Mesenteric fat pad (tissue), 1 donor: Measurements from ENCODE around the gene DYRK1A. TPM values are rescaled to one million over a fixed set of nuclear protein-coding genes. Genes with fewer than 3 reads are reported as not detected.
A peak's percentile ranks its signal among the peaks of the same experiment; 100 is the strongest.

Experiments used
- DNase-seq: peaks from one replicate; pipeline ENCODE4 v3.0.0-alpha.2; 2020; ENCODE audit warnings: low spot score
- total RNA-seq: library from RNA; stranded (reverse); fragmentation: NEBNext Ultra II Directional; extraction: Animal tissue kit (Norgen Biotek cat#: 25700); gene quantifications from one replicate; pipeline ENCODE4 v1.2.1, GENCODE V29; 2021
- donor health status: DM: yes; HTN: yes; CAD: no.

The DYRK1A gene
- total RNA-seq, 1 donor from 2014 or later = 48.8 TPM

DNA sequence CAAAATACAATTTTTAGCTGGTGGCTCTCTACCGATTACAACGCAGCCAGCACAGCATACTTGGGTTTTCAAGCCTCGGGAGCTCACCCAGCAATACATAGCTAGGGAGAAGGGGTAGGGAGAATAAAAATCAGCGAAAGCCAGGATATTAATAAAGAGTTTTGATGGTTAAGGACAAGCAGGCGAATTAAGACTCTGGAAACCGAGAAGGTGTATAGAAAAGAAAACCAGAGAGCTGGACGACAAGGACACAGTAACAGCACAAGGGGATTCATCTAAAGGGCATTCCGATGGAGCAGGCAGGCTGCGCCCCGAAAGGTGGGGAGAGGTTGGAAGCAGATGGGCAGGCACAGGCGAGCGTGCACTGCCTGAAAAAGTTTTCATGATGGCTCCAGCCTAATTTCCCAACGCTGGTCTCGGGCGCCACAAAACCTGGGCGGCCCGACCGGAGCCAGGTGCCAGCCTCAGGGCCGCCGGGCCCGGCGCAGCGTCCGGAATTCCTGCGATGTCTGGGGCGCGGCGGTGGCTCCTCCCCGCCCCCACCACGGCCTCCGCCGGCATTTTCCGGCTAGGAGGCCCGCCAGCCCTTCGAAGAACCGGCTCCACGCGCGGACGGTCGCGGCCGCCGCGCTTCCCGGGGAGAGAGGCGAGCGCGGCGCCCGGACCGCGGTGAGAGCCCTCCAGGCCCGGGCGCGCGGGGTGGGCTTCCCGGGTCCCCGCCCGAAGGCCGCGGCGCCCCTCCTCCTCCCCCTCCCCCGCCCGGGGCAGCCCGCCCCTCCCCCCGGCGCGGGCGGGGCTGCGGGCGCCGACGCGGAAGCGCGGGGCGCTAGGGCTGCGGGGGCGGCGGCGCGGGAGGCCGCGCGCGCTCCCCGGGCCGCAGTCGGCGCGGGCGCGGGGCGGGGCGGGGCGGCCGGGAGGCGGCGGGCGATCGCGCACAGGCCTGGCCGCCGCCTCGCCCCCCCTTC lies 774 bp upstream of the DYRK1A start:
- DNase-seq = peak; percentile 92

GRCh38 chr21:37367336-37367702 lies 746 bp downstream of the DYRK1A start:
- no peak for DNase-seq

GRCh38 chr21:37367703-37368540 lies 1.3 kb downstream of the DYRK1A start:
- DNase-seq = no peak

DNA sequence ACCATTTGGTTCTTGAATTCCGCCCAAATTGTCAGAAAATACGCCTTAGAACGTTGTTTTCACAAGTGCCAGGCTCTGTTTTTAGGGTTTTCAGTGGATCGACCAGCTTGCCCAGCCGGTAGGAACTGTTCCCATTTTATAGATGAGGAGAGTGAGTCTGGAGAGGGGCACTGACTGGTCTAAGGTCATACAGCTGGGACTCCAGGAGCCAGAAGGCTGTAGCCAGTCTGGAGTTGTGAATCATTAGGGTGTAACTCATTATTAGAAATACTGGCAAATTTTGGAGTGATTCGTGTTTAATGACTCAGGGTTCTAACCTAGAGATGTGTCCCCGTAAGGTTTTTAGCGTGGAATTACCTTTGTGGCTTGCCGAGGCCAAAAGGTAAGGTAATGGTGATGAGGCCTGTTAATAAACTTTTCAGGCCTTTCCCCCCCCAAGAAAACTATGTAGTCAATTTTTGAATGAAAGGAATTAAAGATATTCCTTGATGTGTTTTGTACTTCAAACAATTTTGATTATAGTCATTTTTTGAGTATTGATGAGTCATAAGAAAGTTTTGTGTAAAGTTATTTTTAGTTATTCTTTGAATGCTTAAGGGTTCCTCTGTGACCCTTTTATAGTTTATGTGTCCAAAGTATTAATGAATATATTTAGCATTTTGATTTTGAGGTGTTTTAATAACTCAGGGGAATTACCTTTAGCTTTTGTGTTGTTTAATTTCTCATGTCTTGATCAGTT lies 2.1 kb downstream of the DYRK1A start:
- DNase-seq = no peak

DNA sequence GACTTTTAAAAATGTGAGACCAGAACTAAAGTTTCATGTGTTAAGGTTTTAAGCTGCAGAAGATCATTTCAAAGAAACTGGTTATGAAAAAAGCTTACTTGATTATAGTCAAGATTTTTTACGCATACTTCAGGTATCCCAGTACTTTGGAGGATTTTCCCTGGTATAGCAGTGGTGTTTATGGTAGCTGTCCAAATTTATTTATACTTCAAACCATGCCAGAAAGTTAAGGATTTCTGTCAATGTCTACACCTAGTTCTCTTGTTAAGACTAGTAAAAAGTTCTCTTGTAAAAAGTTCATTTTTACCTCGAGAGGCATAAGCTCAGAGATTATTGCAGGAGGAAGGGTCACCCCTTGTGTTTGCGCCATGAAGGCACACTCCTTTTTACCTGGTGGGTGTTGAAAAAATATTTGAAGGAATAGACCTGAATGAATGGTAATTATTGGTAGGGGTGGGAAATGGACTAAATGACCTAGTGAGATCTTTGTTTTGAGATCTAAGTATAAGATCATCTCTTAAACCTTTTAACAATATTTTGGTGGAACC lies 2.8 kb downstream of the DYRK1A start:
- no peak for DNase-seq

DNA sequence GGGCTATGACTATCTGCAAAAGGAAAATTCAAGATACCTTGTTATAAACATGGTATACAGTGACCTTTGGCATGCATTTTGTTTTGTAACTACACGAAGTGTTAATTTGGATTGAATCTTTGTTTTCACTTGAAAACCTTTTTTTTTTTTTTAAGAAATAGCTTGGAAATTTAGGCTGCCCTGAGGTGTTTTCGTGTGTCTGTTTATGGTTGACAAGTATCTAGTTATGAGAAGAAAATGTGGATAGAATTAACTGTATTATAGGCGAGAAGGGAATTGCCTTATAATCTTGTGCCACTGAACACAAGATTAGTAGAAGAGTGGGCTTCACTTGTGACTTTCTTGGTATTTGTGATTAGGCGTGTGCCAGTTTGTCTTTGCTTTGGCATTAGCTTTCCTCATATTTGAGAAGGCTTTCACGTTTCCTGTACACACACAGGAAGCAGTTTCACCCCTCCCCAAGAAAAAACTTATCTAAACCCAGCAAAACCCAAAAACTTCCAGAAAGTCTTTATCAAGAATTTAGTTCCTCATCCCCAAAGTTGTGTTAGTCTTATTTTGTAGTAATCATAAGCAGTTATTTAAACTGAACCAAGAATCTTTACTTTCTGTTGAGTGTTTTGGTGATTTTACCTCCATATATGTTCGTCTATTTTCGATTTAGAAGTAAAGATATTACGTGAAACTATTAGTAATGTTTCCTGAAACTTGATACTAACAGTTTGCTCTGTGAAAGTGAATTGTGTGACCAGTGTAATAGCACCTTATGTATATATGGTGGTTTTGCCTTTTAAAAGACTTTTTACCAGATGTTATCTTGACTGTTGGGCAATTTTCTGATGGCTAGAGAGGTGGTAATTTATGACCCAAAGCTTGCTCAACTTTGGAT lies 3.8 kb downstream of the DYRK1A start:
- DNase-seq = no peak

- no peak for DNase-seq
These were observed 4.4 kb downstream of the DYRK1A start for GRCh38 chr21:37371041-37371397.

- no peak for DNase-seq
These were observed 5.7 kb downstream of the DYRK1A start for GRCh38 chr21:37372127-37372731.

DNA sequence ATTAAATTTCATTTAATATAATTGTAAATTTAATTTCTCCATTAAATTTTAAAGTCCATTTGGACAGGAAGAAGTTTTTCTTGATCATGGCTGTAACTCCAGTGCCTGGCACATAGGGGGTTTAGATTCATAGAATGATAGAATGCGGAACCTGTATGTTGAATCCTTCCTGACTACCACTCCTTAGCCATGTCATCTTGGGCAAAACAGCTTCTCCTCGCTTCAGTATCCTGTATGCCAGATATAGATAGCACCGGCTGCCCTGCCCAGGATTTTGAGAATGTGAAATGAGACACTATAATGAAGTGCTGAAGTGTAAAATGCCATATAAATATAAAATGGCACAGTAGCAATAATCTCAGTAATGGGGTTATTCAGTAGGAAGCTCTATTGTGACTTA lies 6.4 kb downstream of the DYRK1A start:
- no peak for DNase-seq

DNA sequence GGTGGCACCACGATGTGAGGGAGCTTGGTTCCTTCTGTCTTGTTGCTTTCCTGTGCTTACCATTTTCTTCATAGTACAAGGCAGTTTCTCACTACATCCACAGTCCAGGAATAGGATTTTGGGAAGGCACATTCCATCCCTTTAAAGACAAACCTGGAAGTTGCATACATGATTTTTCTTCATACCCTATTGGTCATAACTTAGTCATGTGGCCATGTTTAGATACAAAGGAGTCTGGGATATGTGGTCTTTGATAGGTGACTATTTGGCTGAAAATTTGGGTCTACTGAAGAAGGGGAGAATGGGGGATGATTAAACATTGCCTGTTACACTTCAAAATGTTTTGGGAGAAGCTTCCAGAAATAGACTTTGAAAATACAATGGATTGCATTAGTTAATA lies 7.0 kb downstream of the DYRK1A start:
- DNase-seq = no peak

DNA sequence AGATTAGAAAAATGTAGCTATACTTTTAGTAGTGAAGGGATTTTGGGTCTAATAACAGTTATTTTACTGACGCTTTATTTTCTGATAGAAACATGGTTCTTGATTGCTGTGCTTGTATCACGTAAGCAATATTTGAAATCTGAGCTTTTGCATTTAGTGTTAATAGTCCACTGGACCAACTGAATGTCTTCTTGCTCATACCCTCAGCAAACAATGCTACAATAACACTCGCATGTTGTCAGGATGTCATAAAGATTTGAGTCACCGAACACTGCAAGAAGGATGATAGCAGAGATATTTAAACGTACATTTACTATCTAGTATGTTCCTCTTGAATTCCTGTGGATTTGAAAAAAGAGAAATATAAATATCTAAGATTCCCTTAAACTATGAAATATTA lies 7.5 kb downstream of the DYRK1A start:
- DNase-seq = no peak

GRCh38 chr21:37375866-37376574 lies 9.4 kb downstream of the DYRK1A start:
- DNase-seq = no peak

GRCh38 chr21:37378700-37379139 lies 12.1 kb downstream of the DYRK1A start:
- DNase-seq = no peak

- no peak for DNase-seq
These were observed 14.1 kb downstream of the DYRK1A start for GRCh38 chr21:37380349-37381323.

DNA sequence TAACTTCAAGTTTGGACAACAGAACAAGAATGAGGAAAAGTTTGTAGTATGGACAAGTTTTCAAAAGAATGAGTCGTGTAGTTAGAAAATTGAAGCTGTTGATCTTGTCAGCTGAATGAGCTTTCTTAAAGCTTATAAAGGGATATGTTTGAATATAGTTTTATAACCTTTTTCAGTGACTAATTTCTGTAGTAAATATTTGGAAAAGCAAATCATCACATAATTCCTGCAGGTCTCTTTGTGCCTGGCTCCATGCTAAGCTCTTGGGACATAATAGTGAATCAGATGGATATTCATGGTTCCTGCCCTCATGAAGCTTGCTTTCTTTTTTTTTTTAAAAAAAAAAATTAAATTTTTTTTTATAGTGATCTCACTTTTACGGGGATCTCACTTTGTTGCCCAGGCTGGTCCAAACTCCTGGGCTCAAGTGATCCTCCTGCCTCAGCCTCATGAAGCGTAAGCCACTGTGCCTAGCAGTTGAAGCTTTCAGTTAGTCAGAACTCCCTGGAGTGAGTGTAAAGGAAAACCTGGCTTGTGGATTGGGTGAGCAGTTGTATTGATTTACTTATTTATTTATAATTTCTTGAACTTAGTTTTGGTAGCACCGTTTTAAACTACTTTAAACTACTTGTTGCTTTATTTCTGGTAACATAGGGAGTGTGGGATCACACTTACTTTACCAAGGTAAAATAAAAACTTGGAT lies 15.5 kb downstream of the DYRK1A start:
- no peak for DNase-seq

DNA sequence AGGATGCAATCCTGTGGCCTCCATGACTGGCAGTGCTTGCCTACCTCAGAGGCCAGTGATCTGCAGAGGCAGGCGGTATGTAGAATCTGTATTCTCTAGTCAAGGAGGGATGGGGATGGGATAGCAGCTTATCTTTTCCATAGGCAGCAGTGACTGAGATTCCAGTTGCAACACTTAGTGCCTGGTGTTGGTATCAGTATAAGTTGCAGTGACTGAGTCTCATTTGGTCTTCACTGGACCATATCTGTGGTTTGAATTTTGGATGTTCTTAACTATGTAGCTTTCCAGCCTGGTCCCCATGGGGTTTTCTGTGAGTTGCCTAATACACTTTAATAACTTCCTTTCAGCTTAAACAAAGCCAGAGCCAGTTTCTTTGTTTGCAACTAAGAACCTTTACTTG lies 16.5 kb downstream of the DYRK1A start:
- DNase-seq = no peak

- DNase-seq = no peak
These were observed 17.3 kb downstream of the DYRK1A start for GRCh38 chr21:37383784-37384311.
